ENCODE results near the gene CD59. TPM values are rescaled to one million over a fixed set of nuclear protein-coding genes. Genes with fewer than 3 reads are reported as not detected.

CD59 gene
- total and polyA plus RNA-seq, 10 of the 15 experiments (the other 5 are each of a cell fraction or from before 2014, with no cell fraction given), result 55.5 to 256 (median 181) TPM

DNA sequence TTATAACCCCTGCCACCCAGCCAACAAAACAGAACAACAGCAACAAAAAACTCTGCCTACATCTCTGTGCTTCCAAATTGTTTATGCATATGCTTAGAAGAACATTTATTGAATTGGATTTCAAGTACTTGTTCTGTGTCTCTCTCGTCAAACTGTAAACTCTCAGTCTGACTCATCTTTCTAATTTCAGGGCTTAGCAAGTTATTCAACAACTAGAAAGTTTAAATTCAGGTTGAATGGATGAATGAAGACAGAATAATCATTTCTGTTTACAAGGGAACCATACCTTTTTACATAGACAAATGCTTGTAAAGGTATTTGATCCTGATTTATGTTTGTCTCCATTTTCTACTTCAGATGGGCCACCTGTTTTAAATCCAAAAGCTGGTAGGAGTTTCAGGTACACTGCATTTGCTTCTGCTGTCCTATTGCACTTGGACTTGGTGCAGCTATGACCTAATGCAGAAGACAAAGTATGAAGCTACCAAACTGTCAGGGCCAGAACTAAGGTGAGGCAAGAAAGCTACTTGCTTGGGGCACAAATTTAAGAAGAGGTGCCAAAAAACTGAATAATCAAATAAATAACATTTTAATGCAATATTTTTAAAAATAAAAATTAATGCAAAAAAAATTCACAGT is 39.7 kb upstream of the CD59 start:
- SMC1A ChIA-PET (ENCODE audit: uncharacterized antibody, unreplicated experiment), result interaction anchor here (0.6 to 2.4 kb wide), 10 partner anchors 11 to 195 kb away, joined by 3 to 9 read pairs (median 4); no protein-coding TSS in a partner anchor
- no peaks in the 10 kb centered on the region for H3K9me3 ChIP-seq (replicated peaks; ENCODE audit: control insufficient read depth, insufficient read depth, low read length)
- H3K27ac ChIP-seq (ENCODE audit: control insufficient read depth, insufficient read depth), result no peak overlapping the region
- H4K20me1 ChIP-seq (ENCODE audit: control insufficient read depth, insufficient read depth), result no peaks in the 10 kb centered on the region
- intact Hi-C loops (cut with micrococcal nuclease; ENCODE audit: unreplicated experiment) (loop anchor here (10.0 kb wide), 1 partner anchor 459 kb away; no protein-coding TSS in a partner anchor), in situ Hi-C loops (cut with MboI) (no loop called here)
- POLR2A ChIA-PET, result interaction anchor here (1.2 kb wide), 1 partner anchor 14 kb away, joined by 6 read pairs; no protein-coding TSS in a partner anchor
- WGBS (ENCODE audit: insufficient coverage, insufficient replicate concordance, low lambda C conversion rate, missing lambda C conversion rate), result 4% methylated on average over 1 of the region's 1 CpG
- peaks cover 21% of the 10 kb centered on the region for H3K4me1 ChIP-seq (ENCODE audit: control insufficient read depth, insufficient read depth, low read length)
- H3K36me3 ChIP-seq (ENCODE audit: control insufficient read depth in 2 of 2, insufficient read depth in 2 of 2, low read length in 1 of 2), result no peaks in the 10 kb centered on the region
- 0 out of 2 replicates have a peak overlapping the region, but pooled peaks have one; percentile 1 for H3K4me3 ChIP-seq
- ATAC-seq (peak; percentile 45), FAIRE-seq (peak; percentile 35), DNase-seq (ENCODE audit: low read depth, low spot score) (peak; percentile 38)
- H3K27me3 ChIP-seq (replicated peaks in 1 of 2; ENCODE audit: control insufficient read depth in 2 of 2, insufficient read depth in 2 of 2, low read length in 1 of 2), result no peaks in the 10 kb centered on the region
- no peak overlapping the region for H3K9ac ChIP-seq (ENCODE audit: control insufficient read depth, insufficient read depth, low read length)
- BruUV-seq (replicated peaks), result no TSS peak
- H3K4me2 ChIP-seq (ENCODE audit: control insufficient read depth, insufficient read depth), result peak overlapping the region; percentile 10; the same call in 1 of the 2 replicates
- H3K79me2 ChIP-seq (ENCODE audit: control insufficient read depth, insufficient read depth, low read length), result peaks cover 3% of the 10 kb centered on the region
- RAD21 ChIA-PET (ENCODE audit: unreplicated experiment), result interaction anchor here (1.1 to 1.4 kb wide), 5 partner anchors 15 to 54 kb away, joined by 3 to 5 read pairs (median 3); no protein-coding TSS in a partner anchor
- CTCF ChIA-PET, result interaction anchor here (0.7 to 2.2 kb wide), 4 partner anchors 29 to 60 kb away, joined by 3 to 8 read pairs (median 4); no protein-coding TSS in a partner anchor
- H2AFZ ChIP-seq (ENCODE audit: control insufficient read depth, low read depth, low read length), result no peak overlapping the region
- no peak for TF ChIP-seq SP1 (IDR thresholded peaks at IDR 0.05; ENCODE audit: low read depth, low read length)
- TF ChIP-seq ZNF274 (IDR thresholded peaks at IDR 0.05; ENCODE audit: insufficient read depth, insufficient read length), result no peak
- peak; percentile 28; the same call in 1 of the 2 replicates for TF ChIP-seq BMI1 (IDR thresholded peaks at IDR 0.05; ENCODE audit: borderline replicate concordance)
- TF ChIP-seq, protein P1, sequence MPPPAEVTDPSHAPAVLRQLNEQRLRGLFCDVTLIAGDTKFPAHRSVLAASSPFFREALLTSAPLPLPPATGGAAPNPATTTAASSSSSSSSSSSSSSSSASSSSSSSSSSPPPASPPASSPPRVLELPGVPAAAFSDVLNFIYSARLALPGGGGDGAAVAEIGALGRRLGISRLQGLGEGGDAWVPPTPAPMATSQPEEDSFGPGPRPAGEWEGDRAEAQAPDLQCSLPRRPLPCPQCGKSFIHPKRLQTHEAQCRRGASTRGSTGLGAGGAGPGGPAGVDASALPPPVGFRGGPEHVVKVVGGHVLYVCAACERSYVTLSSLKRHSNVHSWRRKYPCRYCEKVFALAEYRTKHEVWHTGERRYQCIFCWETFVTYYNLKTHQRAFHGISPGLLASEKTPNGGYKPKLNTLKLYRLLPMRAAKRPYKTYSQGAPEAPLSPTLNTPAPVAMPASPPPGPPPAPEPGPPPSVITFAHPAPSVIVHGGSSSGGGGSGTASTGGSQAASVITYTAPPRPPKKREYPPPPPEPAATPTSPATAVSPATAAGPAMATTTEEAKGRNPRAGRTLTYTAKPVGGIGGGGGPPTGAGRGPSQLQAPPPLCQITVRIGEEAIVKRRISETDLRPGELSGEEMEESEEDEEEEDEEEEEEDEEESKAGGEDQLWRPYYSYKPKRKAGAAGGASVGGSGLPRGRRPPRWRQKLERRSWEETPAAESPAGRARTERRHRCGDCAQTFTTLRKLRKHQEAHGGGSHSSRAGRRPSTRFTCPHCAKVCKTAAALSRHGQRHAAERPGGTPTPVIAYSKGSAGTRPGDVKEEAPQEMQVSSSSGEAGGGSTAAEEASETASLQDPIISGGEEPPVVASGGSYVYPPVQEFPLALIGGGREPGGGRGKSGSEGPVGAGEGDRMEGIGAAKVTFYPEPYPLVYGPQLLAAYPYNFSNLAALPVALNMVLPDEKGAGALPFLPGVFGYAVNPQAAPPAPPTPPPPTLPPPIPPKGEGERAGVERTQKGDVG (CRISPR knock-in tag; IDR thresholded peaks at IDR 0.05), result no peak
- TF ChIP-seq, protein P2, sequence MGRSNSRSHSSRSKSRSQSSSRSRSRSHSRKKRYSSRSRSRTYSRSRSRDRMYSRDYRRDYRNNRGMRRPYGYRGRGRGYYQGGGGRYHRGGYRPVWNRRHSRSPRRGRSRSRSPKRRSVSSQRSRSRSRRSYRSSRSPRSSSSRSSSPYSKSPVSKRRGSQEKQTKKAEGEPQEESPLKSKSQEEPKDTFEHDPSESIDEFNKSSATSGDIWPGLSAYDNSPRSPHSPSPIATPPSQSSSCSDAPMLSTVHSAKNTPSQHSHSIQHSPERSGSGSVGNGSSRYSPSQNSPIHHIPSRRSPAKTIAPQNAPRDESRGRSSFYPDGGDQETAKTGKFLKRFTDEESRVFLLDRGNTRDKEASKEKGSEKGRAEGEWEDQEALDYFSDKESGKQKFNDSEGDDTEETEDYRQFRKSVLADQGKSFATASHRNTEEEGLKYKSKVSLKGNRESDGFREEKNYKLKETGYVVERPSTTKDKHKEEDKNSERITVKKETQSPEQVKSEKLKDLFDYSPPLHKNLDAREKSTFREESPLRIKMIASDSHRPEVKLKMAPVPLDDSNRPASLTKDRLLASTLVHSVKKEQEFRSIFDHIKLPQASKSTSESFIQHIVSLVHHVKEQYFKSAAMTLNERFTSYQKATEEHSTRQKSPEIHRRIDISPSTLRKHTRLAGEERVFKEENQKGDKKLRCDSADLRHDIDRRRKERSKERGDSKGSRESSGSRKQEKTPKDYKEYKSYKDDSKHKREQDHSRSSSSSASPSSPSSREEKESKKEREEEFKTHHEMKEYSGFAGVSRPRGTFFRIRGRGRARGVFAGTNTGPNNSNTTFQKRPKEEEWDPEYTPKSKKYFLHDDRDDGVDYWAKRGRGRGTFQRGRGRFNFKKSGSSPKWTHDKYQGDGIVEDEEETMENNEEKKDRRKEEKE (IDR thresholded peaks at IDR 0.05), result no peak
- TF ChIP-seq DPF2 (IDR thresholded peaks at IDR 0.05), result peak; percentile 48; the same call in 1 of the 2 replicates
- TF ChIP-seq, protein P3, sequence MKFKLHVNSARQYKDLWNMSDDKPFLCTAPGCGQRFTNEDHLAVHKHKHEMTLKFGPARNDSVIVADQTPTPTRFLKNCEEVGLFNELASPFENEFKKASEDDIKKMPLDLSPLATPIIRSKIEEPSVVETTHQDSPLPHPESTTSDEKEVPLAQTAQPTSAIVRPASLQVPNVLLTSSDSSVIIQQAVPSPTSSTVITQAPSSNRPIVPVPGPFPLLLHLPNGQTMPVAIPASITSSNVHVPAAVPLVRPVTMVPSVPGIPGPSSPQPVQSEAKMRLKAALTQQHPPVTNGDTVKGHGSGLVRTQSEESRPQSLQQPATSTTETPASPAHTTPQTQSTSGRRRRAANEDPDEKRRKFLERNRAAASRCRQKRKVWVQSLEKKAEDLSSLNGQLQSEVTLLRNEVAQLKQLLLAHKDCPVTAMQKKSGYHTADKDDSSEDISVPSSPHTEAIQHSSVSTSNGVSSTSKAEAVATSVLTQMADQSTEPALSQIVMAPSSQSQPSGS (IDR thresholded peaks at IDR 0.05; ENCODE audit: low read length), result no peak
- TF ChIP-seq, protein P4, sequence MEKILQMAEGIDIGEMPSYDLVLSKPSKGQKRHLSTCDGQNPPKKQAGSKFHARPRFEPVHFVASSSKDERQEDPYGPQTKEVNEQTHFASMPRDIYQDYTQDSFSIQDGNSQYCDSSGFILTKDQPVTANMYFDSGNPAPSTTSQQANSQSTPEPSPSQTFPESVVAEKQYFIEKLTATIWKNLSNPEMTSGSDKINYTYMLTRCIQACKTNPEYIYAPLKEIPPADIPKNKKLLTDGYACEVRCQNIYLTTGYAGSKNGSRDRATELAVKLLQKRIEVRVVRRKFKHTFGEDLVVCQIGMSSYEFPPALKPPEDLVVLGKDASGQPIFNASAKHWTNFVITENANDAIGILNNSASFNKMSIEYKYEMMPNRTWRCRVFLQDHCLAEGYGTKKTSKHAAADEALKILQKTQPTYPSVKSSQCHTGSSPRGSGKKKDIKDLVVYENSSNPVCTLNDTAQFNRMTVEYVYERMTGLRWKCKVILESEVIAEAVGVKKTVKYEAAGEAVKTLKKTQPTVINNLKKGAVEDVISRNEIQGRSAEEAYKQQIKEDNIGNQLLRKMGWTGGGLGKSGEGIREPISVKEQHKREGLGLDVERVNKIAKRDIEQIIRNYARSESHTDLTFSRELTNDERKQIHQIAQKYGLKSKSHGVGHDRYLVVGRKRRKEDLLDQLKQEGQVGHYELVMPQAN (conservative IDR thresholded peaks at IDR 0.05), result no peak
- no peak for TF ChIP-seq ASH2L (IDR thresholded peaks at IDR 0.05; ENCODE audit: borderline replicate concordance, low read depth)
- peak; percentile 64; the same call in 1 of the 2 replicates for TF ChIP-seq ZNF217 (IDR thresholded peaks at IDR 0.05)
- TF ChIP-seq, protein P5, sequence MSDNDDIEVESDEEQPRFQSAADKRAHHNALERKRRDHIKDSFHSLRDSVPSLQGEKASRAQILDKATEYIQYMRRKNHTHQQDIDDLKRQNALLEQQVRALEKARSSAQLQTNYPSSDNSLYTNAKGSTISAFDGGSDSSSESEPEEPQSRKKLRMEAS (IDR thresholded peaks at IDR 0.05; ENCODE audit: low read depth, low read length), result no peak
- no peak for TF ChIP-seq RB1 (IDR thresholded peaks at IDR 0.05; ENCODE audit: borderline replicate concordance)
- 0 out of 2 replicates have a peak, but pooled peaks have one; percentile 3 for TF ChIP-seq IKZF1 (conservative IDR thresholded peaks at IDR 0.05)
